ENCODE data around the gene TXNRD1.
"Not testable (repeated sequence)": the region's sequence is repeated elsewhere in the genome, so short reads cannot be mapped to it uniquely, and the experiment has no call there.

The TXNRD1 gene

GRCh38 chr12:104263580-104264358, 48.2 kb downstream of the TXNRD1 start:
- TF ChIP-seq CTCF (IDR thresholded peaks at IDR 0.05; ENCODE audit: low read depth, low read length, missing control alignments) = no peak
- no peak overlapping the region for H3K4me3 ChIP-seq (ENCODE audit: low read depth, low read length)
- no peak for DNase-seq (ENCODE audit: low read depth)

- not testable (repeated sequence) for H3K4me3 ChIP-seq (ENCODE audit: low read depth, low read length)
These were observed 49.9 kb downstream of the TXNRD1 start for GRCh38 chr12:104265436-104265835.

GRCh38 chr12:104272938-104273337, 57.4 kb downstream of the TXNRD1 start:
- H3K4me3 ChIP-seq (ENCODE audit: low read depth, low read length) = no peak overlapping the region
- TF ChIP-seq CTCF (IDR thresholded peaks at IDR 0.05; ENCODE audit: low read depth, low read length, missing control alignments) = no peak
- no peak for DNase-seq (ENCODE audit: low read depth)

More at GRCh38 chr12:104265436-104265835, 49.9 kb downstream of the TXNRD1 start:
- DNase-seq (ENCODE audit: low read depth) = not testable (repeated sequence)

- no peak for DNase-seq (ENCODE audit: low read depth)
- no peak overlapping the region for H3K4me3 ChIP-seq (ENCODE audit: low read depth, low read length)
- TF ChIP-seq CTCF (IDR thresholded peaks at IDR 0.05; ENCODE audit: low read depth, low read length, missing control alignments) = no peak
These were observed 57.9 kb downstream of the TXNRD1 start for GRCh38 chr12:104273503-104273902.

- no peak for DNase-seq (ENCODE audit: low read depth)
- TF ChIP-seq CTCF (IDR thresholded peaks at IDR 0.05; ENCODE audit: low read depth, low read length, missing control alignments) = no peak
- H3K4me3 ChIP-seq (ENCODE audit: low read depth, low read length) = no peak overlapping the region
These were observed 59.2 kb downstream of the TXNRD1 start for GRCh38 chr12:104274811-104275210.

- no peak for DNase-seq (ENCODE audit: low read depth)
- TF ChIP-seq CTCF (IDR thresholded peaks at IDR 0.05; ENCODE audit: low read depth, low read length, missing control alignments) = no peak
- peak overlapping the region; percentile 41; the same call in 1 of the 2 replicates for H3K4me3 ChIP-seq (ENCODE audit: low read depth, low read length)
These were observed 60.1 kb downstream of the TXNRD1 start for GRCh38 chr12:104275689-104276088.

- peak overlapping the region; percentile 41 for H3K4me3 ChIP-seq (ENCODE audit: low read depth, low read length)
- DNase-seq (ENCODE audit: low read depth) = no peak
- no peak for TF ChIP-seq CTCF (IDR thresholded peaks at IDR 0.05; ENCODE audit: low read depth, low read length, missing control alignments)
These were observed 60.9 kb downstream of the TXNRD1 start for GRCh38 chr12:104276273-104277131.
